Brain pericyte (primary cell): ENCODE data around the gene MOCS1.

Experiments used
- DNase-seq: peaks from one replicate; pipeline ENCODE4 v3.0.0-alpha.2; 2012; ENCODE audit warnings: low read depth, low spot score

The MOCS1 gene

GRCh38 chr6:39902786-39903465, 31.3 kb downstream of the MOCS1 start:
- no peak for DNase-seq

- no peak for DNase-seq
Observed at GRCh38 chr6:39902136-39902535, 32.1 kb downstream of the MOCS1 start.

GRCh38 chr6:39901670-39902069, 32.6 kb downstream of the MOCS1 start:
- no peak for DNase-seq

GRCh38 chr6:39901116-39901655, 33.1 kb downstream of the MOCS1 start:
- no peak for DNase-seq

- no peak for DNase-seq
Observed at GRCh38 chr6:39899554-39900295, 34.5 kb downstream of the MOCS1 start.

GRCh38 chr6:39898625-39899024, 35.6 kb downstream of the MOCS1 start:
- no peak for DNase-seq

GRCh38 chr6:39897698-39898097, 36.6 kb downstream of the MOCS1 start:
- DNase-seq, result no peak

GRCh38 chr6:39896701-39897100, 37.6 kb downstream of the MOCS1 start:
- DNase-seq, result no peak

- no peak for DNase-seq
Observed at GRCh38 chr6:39893286-39893685, 41.0 kb downstream of the MOCS1 start.

GRCh38 chr6:39892490-39893129, 41.7 kb downstream of the MOCS1 start:
- DNase-seq, result peak; percentile 30

GRCh38 chr6:39891976-39892375, 42.3 kb downstream of the MOCS1 start:
- no peak for DNase-seq

GRCh38 chr6:39891353-39891752, 42.9 kb downstream of the MOCS1 start:
- no peak for DNase-seq

GRCh38 chr6:39889229-39889628, 45.0 kb downstream of the MOCS1 start:
- DNase-seq, result no peak

GRCh38 chr6:39887692-39888450, 46.4 kb downstream of the MOCS1 start:
- peak; percentile 84 for DNase-seq

- DNase-seq, result no peak
Observed at GRCh38 chr6:39886871-39887270, 47.4 kb downstream of the MOCS1 start.

GRCh38 chr6:39885691-39886090, 48.6 kb downstream of the MOCS1 start:
- DNase-seq, result no peak

- no peak for DNase-seq
Observed at GRCh38 chr6:39884696-39885095, 49.6 kb downstream of the MOCS1 start.

- peak; percentile 94 for DNase-seq
Observed at GRCh38 chr6:39882531-39882899, 51.7 kb downstream of the MOCS1 start.

- peak; percentile 74 for DNase-seq
Observed at GRCh38 chr6:39881851-39882530, 52.3 kb downstream of the MOCS1 start.

GRCh38 chr6:39880594-39880993, 53.7 kb downstream of the MOCS1 start:
- DNase-seq, result no peak

- no peak for DNase-seq
Observed at GRCh38 chr6:39879535-39879934, 54.7 kb downstream of the MOCS1 start.
